GM21717 (cell line): Measurements from ENCODE around the gene MPST.

Source experiments
- ATAC-seq: cut with Tn5 transposase; IDR thresholded peaks from one replicate; pipeline ENCODE4 v1.9.1; 2021; ENCODE audit warnings: mild to moderate bottlenecking, moderate library complexity; ENCODE audit not compliant: unreplicated experiment

Gene MPST

DNA sequence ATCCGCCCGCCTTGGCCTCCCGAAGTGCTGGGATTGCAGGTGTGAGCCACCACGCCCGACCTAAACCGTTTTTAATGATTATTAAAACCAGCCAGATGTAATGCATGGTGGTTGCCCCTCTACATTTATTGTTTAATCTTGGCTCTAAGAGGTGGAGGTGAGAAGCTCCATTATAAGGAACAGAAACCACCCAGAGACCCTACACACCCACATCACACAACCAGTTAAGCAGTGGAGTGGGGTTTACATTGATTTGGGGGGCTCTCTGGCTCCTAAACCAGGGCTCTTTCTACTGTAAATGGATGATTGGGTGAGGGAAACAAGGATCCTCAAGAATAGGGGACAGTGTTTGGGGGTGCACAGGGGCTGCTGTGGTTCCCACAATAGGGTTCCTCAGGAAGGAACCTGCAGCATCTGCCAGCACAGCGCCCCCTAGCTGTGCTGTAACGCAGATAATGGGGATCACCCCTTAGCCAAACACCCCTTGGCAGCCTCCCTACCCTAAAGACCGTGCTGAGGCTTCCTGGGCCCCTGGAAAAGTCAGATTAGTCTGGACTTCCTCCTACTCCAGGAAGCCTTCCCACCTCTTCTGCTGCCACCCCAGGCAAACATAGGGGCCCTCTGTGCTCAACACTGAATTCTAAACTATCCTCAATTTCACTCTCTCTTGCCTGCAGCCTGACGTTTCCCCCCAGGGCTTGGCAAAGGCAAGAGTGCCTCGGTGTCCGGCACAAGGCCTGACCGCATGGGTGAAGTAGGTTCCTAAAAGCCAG lies 2.4 kb downstream of the MPST start:
- ATAC-seq: no peak

DNA sequence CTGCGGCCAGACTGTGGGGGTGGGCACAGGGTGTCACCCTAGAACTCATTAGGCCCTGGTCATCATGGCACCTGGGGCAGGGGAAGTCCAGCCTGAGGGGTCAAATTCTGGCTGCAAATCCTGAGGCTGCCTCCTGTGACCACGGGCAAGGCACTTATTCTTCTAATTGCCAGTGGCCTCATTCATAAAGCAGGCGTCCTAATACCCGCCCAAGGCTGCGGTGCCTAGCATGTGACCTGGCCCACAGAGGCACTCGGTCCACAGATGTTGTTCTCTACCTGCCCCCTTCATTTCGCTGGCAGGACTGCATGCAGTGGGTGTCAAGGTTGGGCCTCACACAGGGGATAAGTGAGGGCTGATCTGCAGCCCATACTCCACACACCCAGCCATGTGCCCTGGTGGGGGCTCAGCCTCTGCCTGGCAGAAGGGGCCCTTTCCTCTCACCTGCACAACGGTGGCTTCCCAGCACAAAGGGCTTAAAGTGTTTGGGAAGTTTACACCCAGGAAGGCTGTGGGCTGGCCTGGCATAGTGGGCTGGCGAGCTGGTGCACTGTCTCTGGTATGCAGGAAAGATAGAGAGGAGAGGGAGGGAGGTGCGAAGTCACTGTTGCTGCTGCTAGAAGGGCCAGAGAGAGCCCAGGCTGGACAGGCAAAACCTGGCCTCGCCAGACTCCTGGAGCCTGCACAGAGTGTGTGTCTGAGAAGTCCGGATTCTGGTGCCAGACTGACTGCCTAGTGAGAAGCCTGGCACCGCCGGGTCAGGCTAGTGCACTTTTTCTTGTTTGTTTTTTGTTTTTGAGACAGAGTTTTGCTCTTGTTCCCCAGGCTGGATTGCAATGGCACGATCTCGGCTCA lies 3.2 kb downstream of the MPST start:
- ATAC-seq: no peak

DNA sequence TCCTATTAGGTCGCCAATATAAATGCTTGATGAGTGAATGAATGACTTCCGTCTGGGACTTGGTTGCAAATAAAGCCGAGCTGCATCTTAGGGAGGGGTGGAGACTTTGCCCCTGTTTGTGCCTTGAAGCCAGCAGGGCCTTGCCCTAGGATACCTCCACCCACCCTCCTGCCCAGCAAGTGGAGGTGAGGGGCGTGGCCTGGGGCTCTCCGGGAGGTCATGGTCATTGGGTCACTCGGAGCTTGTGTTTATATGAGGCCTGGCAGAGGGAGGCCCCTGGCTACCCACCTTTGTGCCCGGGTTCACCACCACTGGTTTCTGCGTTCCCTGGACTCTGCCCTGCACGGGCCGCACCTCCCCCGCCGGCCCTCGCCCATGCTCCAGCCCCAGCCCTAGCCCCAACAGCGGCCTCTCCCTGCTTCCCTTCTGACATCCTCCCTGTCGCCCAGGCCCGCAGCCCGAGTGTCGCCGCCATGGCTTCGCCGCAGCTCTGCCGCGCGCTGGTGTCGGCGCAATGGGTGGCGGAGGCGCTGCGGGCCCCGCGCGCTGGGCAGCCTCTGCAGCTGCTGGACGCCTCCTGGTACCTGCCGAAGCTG lies 4.3 kb downstream of the MPST start:
- no peak for ATAC-seq

GRCh38 chr22:37024339-37025157 lies 5.0 kb downstream of the MPST start:
- no peak for ATAC-seq

- no peak for ATAC-seq
Observed at GRCh38 chr22:37025500-37026070, 6.0 kb downstream of the MPST start.

DNA sequence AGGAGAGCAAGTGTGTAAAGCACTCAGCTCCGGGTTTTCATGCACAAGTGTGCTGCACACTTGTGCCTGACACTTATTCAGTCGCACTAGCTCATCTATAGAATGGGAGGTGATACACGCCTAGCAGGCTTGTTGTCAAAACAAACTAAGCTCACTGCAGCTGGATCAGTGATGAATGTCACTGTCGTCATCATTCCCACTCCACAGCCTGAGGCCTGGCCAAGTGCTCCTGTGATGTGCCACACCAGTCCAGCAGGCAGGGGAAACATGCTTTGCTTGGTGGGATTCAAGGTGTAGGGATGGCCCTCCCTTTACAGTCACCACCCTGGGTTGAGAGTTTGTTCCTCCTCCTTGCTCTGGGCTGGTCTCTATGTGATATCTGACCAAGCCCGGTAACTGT lies 6.8 kb downstream of the MPST start:
- no peak for ATAC-seq

GRCh38 chr22:37027556-37027955 lies 8.0 kb downstream of the MPST start:
- ATAC-seq: no peak

DNA sequence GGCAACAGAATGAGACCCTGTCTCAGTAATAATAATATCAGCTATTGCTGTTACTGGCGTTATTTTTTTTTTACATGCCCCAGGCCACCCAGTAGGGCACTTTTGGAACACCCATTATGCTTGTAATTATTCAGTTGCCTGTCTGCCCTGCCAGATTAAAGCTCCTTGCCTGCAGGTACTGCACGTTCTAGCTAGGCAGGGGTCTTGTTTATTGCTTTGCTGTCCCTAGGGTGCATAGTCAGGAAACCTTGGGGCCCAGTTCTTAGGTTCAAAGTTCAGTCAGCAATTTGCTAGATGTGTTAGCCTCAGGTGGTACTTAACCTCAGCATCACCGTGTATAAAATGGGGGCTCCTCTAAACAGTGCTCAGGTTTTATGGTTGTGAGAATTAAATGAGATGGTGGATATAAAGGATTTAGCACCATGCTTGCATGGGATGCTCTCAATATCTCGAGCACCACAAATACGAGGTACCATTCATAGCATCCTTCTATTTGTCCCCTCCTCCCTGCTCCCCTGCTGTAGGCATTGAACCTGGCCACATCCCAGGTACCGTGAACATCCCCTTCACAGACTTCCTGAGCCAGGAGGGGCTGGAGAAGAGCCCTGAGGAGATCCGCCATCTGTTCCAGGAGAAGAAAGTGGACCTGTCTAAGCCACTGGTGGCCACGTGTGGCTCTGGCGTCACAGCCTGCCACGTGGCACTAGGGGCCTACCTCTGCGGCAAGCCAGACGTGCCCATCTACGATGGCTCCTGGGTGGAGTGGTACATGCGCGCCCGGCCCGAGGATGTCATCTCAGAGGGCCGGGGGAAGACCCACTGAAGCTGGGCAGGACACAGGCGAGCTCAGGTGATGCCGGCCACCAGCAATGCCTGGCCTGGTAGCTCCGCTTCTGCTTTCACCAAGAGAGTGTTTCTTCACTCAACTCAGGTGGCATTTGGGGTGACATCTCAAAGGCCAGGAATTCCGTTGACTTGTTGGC lies 9.4 kb downstream of the MPST start:
- no peak for ATAC-seq

DNA sequence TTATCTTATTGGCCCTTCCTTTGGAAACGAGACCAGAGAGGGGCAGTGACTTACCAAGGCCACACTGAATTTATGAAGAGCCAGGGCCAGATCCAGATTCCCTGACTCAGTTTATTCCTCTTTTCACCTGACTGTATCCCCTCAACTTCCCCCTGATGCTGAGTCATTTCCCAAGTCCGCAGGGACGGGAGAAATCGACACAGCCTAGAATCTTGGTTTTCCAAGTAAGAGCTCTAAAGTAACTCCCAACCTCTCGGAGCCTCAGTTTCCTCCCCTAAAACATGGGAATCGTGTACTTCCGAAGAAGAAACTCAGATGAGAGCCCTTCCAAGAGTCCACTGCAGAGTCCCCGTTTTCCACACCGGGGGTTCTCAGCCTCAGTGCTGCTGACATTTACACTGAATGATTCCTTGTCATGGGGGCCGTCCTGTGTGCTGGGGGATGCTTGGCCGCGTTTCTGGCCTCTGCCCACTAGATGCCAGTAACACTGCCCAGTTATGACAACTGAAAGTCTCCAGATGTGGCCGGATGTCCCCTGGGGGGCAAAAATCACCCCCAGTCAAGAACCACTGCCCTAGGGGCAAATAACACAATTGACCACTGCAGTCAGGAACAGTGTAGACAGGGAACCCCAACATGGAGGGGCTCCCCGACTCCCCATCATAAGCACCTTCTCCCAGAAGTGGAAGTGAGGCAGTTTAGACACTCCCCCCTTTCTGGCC lies 11.2 kb downstream of the MPST start:
- no peak for ATAC-seq

- ATAC-seq: no peak
Observed at GRCh38 chr22:37032134-37032534, 12.6 kb downstream of the MPST start.

DNA sequence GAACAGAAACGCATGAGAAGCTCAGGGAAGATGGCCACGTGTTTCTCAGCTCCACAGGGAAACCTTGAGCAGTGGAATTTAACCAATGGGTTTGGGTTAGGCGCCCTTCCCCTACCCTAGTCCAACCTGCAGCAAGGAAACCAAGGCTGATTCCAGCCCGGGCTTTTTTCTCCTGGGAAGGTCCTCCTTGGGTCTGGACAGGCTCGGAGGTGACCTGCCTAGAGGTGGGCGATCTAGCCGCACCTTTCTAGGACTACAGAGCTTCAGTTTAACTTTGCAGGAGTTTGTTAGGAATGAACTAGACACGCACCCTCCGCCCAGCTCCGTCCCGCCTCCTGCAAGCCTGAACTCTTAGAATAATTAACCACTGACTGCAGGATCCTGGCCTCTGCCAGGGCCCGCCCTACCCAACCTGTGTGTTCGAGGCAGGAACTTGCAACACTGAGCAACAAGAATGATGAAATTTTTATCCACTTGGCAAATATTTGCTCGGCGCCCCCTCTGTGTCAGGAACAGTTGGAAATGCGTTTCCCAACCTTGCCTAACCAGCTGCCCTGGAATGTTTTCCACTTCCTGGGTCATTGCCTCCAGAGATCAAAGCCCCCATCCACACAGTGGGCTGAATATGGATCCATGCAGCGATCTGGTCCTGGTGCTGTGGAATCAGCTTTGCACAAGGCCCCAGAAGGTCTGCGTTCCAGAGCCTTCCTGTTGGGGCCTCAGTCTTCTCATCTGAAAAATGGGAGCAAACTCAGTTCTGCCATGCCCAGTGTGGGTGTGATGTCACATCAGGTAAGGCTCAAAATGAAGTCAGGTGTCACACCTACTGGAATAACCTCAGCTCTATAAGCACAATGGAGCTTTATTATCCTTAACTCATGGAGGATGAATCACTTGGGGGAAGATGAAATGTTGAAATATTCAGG lies 13.3 kb downstream of the MPST start:
- no peak for ATAC-seq

DNA sequence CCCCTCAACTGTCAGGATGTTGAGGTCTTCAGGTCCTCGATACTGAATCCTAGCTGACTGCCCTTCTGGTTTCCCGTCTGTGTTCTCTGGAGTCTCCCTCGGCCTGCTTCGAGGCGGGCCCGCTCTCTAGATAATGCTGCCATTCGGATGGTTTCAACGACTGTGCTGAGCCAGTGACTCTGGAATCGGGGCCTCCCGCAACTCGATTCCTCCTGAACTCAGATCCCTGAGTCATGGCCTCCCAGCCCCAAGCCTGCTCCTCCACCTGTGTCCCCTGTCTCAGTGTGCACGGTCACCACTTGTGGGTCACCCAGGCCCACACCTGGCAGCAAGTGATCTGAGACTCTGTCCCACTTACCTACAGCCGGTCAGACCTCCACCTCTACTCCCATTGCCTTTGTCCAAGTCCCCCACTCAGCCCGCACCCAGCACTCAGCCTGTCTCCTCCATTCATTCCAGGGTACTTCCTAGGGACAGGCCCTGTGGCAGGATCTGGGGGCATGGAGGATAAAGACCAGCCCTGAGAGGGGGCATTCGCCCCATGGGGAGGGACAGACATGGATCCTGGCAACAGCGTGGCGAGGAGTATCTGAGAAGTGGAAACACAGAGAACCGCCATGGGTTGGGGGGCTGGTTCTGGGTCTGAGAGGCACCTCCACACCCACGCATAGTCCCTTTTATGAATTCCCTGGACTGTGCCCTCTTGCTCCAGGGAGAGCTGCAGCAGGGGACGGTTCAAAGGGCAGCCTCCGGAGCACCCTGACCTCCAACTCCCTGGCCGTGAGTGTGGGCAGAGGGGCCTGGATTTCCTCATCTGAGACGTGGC lies 14.3 kb downstream of the MPST start:
- no peak for ATAC-seq

GRCh38 chr22:37036655-37037377 lies 17.3 kb downstream of the MPST start:
- no peak for ATAC-seq

DNA sequence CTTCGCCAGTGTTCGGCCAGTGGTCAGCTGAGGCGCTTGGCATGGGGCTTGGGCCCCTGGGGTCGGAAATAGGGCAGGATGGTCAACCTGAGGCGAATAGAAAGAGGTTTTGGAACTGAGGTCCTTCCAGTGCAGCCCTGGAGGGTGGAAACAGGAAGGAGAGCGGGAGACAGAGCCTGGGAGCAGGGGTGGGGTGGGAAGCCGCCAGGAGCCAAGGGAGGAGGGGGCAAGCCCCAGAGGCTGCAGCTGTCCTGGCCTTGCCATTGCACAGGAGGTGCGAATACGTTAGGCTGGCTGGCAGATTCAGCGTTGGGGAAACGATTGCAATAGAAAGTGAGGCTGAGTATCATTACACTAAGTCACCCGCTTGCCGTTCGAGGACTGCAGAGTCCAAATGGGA lies 18.1 kb downstream of the MPST start:
- no peak for ATAC-seq

DNA sequence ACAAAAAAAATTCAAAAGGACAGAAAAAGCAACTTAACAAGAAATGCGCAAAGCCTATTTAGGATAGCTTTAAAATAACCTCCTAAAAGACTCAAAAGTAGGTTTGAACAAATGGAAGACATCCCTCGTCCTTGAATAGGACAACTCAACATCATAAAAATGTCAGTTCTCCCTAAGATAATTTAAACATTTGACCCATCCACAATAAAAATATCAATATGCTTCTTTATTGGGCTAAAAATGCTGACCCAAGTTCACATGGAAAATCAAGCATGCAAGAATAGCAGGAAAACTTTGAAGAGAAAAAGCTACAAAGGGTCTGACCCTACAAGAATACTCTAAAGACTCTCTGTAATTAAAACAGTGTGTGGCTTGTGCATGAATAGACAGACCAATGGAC lies 19.9 kb downstream of the MPST start:
- ATAC-seq: no peak

GRCh38 chr22:37043209-37043827 lies 23.8 kb downstream of the MPST start:
- ATAC-seq: no peak
